Activated CD4-positive, alpha-beta T cell treated with anti-CD3 and anti-CD28 coated beads, Interleukin-2, amount 50 U/mL, for 16 hours (primary cell): Measurements from ENCODE around the gene PLBD1.

Experiments
- DNase-seq: peaks from one replicate; pipeline ENCODE4 v3.0.0-alpha.2; 2020

Gene PLBD1

DNA sequence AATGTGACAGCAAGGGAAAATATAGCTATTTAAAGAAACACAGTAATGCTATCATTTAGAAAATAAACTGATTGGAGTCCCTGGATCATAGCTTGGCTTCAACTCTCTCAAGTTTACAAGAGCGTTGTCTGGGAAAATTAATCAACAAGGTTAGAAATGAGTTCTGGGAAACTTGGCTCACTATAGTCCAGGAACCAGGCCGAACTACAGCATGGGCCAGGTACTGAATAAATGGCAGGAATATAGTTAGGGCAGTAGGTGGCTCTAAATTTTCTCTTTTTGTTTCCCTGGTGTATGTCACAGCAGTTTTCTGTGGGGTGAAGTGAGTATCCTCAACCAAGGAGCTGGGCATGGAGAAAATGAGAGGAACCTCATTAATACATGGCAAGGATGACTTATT lies 72.4 kb downstream of the PLBD1 start:
- DNase-seq, result no peak

DNA sequence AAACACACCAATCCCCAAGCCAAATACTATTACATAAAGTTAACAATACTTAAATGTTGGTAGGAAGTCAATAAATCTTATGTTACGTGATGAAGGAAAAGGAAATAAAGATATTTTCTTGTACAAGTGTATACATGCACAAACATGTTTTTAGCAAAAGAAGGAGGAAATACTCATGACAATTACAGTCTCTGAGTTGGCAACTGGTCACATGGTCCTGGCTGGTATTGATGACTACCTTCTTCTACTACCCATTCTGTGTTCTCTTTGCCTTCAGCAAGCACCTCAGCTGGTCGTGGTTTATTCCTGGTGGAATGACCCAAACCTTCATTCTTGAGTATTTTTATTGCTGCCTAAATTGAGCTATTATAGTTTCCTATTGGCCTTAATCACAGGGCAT lies 84.8 kb downstream of the PLBD1 start:
- no peak for DNase-seq

DNA sequence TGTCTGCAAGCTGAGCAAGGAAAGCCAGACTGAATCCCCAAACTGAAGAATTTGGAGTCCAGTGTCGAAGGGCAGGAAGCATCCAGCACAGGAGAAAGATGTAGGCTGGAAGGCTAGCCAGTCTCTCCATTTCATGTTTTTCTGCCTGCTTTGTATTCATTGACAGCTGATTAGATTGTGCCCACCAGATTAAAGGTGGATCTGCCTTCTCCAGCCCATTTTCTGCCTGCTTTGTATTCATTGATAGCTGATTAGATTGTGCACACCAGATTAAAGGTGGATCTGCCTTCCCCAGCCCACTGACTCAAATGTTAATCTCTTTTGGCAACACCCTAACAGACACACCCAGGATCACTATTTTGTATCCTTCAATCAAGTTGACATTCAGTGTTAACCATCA lies 85.3 kb downstream of the PLBD1 start:
- DNase-seq, result no peak

DNA sequence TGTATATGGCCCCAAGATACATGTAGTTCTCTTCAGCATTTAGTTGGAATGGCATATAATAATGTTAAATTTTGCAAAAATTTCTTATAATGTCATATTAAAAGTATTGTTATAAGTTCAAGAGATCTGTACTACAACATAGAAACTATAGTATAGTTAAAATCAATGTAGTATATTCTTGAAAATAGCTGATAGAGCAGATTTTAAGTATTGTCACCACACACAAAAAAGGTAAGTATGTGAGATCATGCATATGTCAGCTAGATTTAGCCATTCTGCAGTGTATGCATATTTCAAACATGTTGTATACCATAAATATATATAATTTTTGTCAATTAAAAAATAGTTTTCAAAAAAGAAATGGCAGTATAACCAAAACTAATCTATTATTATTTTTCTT lies 86.5 kb downstream of the PLBD1 start:
- DNase-seq, result no peak

DNA sequence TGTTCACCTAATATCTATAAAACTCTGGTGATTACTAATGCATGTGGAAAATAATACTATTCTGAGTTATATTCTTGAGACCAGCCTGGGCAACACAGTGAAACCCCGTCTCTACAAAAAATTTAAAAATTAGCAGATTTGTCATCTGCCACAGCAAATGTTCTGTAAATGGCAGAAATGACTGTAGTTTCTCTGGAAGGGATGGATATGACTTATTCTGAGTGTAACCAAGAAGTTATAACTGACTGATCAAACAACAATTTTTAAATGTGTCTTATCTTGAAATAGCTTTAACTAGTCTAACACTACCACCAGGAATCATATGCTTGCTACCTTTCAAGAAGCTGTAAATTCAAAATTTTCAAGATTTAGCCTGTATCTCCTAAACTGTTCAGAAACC lies 88.7 kb downstream of the PLBD1 start:
- DNase-seq, result peak; percentile 24

DNA sequence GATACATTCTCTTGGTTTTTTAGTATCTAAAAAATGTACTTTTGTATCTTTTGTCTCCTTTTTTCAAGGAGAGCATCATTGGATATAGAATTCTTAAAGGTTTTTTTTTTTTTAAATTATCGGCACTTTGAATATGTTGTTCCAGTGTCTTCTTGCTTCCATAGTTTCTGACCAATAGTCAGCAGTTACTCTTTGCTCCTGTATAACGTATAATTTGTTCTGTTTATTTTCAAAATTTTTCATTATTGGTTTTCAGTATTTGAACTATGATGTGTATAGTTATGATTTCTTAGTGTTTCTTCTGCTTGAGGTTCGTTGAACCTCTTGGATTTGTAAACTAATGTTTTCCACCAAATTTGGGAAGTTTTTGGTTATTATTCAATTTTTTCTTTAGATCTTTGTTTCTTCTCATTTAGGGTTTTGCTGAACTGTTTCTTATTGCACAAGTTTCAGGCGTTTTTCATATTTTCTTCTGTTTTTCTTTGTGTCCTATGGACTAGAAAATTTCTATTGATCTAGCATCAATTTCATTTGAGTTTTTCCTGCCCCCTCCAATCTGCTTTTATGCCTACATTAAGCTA lies 93.9 kb downstream of the PLBD1 start:
- DNase-seq, result no peak

DNA sequence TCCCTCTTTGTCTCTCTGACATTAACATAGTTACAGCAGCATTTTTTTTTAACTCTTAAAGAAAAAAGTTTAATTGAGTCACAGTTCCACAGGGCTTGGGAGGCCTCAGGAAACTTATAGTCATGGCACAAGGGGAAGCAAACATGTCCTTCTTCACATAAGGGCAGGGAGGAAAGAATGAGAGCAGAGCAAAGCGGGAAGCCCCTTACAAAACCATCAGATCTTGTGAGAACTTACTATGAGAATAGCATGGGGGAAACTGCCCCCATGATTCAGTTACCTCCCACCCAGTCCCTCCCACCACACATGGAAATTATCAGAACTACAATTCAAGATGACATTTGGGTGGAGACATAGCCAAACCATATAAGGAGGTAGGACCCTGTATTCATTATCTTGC lies 96.2 kb downstream of the PLBD1 start:
- DNase-seq, result no peak

DNA sequence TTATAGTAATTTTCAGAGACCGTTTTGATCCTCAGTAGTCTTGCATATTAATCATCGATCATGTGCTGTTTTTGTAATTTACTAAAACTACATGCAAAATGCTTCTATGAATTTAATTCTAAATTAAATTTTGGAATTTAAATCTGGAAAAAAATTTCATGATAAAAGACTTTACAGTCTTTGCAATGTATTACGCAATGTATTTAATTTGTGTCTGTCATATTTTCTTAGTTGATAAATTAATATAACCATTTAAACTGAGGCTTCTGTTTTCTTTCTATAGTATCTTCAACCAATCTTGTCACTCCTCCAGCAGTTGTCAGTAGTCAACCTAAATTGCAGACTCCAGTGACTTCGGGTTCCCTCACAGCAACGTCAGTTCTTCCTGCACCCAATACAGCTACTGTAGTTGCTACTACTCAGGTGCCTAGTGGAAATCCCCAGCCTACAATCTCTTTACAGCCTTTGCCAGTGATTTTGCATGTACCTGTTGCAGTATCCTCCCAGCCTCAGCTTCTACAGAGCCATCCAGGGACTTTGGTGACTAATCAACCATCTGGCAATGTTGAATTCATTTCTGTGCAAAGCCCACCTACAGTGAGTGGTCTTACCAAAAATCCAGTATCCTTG lies 107.4 kb downstream of the PLBD1 start:
- no peak for DNase-seq

DNA sequence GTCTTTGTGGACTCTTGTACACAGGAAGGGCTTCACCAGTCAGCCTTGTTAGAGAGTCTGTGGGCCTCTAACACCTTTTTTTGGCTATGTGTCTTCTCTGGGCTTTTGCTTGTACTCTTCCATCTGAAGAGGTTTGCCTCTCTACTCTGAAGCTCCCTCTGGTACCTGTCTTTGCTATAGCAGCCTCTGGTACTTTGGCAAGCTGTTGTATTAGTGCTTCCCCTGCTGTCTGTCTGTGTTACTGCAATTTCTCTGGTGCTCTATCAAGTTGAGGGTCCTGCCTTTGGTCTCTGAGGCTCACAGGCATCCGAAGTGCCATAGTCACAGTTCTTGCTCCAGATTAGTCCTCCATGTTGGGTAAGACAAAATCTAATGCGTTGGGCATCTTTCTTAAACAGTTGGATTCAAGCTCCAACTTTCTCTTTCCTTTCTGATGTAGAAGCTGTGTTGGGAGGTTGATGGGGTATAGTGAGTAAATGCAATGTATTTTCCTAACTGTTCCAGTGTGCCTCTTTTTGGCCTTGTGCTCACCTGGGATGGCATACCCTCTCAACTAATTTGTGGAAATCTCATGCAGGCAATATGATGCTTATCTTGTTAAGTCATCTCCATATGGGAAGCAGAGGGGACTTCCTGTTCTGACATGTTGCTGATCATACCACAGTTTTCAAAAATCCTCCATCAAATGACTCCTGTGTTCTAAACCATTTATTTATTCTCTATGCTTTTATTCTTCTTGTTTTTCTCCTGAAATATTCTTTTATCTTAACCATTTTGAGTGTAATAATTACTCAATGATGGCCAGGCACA lies 113.4 kb downstream of the PLBD1 start:
- peak; percentile 54 for DNase-seq
